Activated effector memory CD4-positive, alpha-beta T cell treated with Interleukin-2 at 50 U/mL for 16 hours (primary cell): Measurements from ENCODE around the gene CSTPP1.
A peak's percentile ranks its signal among the peaks of the same experiment; 100 is the strongest.
"Not testable (repeated sequence)": the region's sequence is repeated elsewhere in the genome, so short reads cannot be mapped to it uniquely, and the experiment has no call there.

Experiments used
- DNase-seq: peaks from one replicate; pipeline ENCODE4 v3.0.0-alpha.2; 2020

The CSTPP1 gene

DNA sequence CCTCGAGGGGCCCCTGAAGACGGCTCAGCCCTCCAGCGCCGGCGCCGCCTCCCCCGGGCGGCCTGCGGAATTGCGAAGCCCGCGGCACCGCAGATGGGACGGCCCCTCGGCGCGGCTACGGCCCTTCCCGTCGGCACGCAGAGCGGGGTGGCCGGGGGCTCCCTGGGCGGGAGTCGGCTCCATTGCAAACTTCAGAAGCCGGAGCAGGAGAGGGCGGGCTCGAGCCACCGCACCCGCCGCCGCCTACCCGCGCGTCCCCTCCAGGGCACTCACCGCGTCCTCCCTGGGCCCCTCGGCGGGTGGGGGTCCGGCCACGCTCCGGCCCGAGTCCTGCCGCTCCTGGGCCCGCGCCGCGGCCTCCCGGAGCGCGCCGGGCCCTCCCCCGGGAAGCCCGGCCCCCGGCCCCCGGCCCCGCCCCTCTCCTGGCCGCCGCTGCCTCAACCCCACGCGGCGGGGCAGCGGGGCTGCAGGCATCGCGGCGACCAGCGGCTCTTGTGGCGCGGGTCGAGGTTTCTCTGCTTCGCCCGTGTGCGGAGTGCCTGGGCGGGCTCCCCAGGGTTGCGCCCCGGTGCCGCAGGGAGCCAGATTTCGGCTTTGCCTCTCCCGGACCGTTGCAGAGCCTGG, 249.6 kb downstream of the CSTPP1 start, which contains the start of gene PACSIN3:
Gene PACSIN3, minus strand, starts transcription at position 359 of the 624 bp plus-strand sequence. CDS start 3,707 bp downstream, outside the sequence.
- DNase-seq = peak; percentile 21

DNA sequence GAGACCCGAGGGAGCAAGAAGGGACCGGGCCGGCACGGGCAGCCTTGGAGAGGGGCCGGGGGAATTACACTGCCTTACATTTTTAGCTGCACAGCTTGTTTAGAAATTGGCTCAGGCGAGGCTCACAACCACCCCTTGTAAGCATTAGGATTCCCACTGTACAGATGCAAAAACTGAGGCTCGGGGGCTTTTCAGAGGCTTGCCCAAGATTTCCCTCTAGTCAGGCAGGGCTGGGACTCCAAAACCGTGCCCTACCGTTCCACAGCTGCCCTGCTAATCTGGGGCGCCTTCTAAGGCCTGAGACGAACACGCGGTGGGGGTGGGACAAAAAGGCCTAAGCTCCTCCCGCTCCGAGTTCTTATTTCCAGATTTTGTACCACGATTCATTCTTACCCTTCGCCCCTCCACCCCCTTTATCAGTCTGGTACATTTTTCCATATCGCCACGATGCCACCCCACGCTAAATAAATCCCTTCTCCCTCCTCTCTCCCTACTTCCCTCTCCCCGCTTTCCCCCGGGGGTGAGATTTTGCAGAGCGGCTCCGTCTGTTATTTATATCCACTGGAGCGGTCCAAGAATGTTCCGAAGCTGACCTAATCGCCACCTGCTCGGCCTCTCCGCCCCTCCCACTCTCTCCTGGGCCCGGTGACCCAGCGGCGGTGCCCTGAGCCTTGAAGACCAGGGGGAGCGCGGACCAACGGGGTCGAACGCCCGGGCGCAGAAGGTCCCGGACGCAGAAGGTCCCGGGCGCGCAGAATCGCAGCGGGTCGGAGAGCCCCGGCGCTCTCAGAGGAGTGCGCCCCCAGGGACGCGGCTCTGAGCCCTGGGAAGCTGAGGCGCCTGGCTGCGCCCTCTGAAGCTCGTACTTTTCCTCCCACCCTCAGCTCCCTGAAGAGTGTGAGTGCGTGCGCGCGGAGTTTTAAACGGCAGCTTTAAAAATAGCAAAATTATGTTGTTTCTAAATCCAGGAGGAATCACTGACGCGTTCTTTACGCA, 250.4 kb downstream of the CSTPP1 start:
- peak; percentile 12 for DNase-seq

- DNase-seq = no peak
Observed at GRCh38 chr11:47187723-47188122, 251.2 kb downstream of the CSTPP1 start.

GRCh38 chr11:47188259-47188658, 251.7 kb downstream of the CSTPP1 start:
- no peak for DNase-seq

DNA sequence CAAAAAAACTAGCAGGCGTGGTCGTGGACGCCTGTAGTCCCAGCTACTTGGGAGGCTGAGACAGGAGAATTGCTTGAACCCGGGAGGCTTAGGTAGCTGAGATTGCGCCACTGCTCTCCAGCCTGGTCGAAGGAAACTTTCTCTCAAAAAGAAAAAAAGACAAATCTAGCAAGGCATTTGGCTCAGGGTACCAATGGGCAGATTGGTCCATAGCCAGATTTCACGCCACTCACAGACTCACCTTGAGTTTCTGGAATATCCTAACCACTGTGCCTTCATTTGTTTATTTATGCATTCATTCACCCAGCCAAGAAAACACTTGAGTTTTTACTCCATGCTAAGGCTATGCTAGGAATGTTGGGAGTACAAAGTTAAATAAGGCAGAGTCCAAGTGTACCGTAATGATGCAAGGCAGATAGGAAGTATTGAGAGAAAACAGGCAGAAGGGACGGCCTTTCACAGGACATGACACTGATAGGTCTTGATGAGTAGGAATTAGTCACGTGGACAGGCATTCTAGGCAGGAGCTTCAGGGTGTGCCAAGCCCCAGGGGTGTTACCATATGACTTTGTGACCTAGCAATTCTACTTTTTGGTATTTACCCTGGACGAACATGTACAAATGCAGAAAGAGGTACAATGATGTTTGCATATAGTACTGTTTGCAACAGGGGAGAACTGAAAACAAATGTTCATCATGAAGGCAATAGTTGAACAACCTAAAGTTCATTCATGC, 252.7 kb downstream of the CSTPP1 start:
- no peak for DNase-seq

DNA sequence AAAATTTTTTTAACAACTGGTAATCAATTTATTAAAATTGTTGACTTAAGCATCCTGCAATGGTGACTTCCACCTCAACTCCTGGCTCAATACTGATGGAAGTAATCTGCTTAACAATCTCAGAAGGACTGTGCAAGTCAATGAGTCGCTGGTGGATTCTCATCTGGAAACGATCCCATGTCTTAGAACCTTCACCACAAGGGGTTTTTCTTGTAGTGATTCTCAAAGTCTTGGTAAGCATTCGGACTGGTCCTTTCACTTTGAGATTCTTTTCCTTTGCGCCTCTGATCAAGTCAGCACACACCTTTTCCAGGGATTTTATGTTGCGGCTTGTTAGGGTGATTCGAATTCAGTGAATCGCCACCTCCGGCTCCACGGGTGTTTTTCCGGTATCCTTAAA, 254.6 kb downstream of the CSTPP1 start:
- DNase-seq = not testable (repeated sequence)

DNA sequence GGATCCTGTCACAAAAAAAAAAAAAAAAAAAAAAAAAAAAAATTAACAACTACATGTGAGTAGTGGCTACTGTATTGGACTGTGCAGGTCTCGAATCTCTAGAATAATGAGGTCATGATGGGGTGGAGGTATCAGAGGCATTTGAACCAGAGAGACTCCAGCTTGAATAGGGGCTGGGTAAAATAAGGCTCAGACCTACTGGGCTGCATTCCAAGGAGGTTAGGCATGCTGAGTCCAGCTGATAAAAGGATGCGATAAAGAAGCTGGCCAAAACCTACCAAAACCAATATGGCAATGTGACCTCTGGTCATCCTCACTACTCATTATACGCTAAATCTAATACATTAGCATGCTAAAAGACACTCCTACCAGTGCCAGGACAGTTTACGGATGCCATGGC, 255.6 kb downstream of the CSTPP1 start:
- DNase-seq = no peak

DNA sequence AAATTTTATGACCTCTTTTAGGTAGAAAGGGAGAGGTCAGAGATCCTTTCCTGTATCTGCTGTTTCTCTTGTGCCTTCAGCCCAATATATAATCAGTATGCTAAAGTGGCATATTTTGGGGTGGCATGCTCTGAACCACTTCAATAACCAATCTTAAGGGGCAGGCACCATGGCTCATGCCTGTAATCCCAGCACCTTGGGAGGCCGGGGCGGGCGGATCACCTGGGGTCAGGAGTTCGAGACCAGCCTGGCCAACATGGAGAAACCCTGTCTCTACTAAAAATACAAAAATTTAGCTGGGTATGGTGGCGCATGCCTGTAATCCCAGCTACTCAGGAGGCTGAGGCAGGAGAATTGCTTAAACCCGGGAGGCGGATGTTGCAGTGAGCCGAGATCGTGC, 261.6 kb downstream of the CSTPP1 start:
- DNase-seq = not testable (repeated sequence)

DNA sequence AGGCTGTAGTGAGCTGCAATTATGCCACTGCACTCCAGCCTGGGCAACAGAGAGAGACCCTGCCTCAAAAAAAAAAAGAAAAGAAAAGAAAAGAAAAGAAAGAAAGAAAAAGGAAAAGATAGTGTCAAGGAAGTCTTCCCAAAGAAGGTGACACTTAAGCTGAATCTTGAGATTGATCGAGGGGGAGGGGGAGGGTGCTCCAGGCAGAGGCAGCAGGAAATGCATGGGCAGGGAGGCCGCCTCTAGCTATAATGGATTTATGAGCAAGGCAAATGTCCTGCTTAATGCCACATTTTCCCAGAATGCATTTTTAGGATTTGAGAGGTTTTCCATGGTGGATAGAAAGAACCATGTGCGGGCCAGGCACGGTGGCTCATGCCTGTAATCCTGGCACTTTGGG, 264.5 kb downstream of the CSTPP1 start:
- no peak for DNase-seq

DNA sequence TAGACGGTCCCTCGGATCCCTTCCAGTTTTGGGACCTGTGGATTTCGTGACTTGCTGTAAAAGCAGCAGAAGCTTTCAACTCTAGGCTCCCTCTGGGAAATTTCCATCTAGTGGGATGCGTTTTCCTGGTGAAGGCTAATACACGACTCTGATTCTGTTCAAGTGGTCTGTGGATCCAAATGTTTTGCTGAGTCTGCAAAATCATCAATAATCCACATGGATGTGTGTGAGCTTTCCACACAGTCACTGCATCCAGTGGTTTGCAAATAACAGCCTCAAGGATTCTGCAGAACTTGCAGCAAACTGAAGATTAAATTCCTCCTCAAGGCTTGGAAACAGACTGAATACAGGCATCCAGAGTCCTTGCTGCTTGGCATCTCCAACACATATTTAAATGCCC, 266.0 kb downstream of the CSTPP1 start:
- DNase-seq = no peak

- no peak for DNase-seq
Observed at GRCh38 chr11:47204637-47204989, 268.1 kb downstream of the CSTPP1 start.

GRCh38 chr11:47206577-47206976, 270.0 kb downstream of the CSTPP1 start:
- not testable (repeated sequence) for DNase-seq

- no peak for DNase-seq
Observed at GRCh38 chr11:47207459-47207858, 270.9 kb downstream of the CSTPP1 start.

DNA sequence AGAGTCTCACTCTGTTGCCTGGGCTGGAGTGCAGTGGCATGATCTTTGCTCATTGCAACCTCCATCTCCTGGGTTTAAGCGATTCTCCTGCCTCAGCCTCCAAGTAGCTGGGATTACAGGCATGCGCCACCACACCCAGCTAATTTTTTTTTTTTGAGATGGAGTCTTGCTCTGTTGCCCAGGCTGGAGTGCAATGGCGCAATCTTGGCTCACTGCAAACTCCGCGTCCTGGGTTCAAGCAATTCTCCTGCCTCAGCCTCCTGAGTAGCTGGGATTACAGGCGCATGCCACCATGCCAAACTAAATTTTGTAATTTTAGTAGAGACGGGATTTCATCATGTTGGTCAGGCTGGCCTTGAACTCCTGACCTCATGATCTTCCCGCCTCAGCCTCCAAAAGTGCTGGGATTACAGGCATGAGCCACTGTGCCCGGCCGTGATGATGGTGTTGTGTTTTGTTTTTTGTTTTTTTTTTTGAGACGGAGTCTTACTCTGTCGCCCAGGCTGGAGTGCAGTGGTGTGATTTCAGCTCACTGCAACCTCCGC, 271.5 kb downstream of the CSTPP1 start:
- not testable (repeated sequence) for DNase-seq

- no peak for DNase-seq
Observed at GRCh38 chr11:47208628-47209027, 272.1 kb downstream of the CSTPP1 start.
